Measurements from ENCODE around the gene GFAP.

- no peak for TF ChIP-seq ZBTB33 (IDR thresholded peaks at IDR 0.05; ENCODE audit: borderline replicate concordance, low read depth)
- no peak for TF ChIP-seq TAF1 (IDR thresholded peaks at IDR 0.05; ENCODE audit: borderline replicate concordance, low read depth, low read length)
- no peak for TF ChIP-seq RFX5 (IDR thresholded peaks at IDR 0.05; ENCODE audit: low read length)
- TF ChIP-seq CTCF (IDR thresholded peaks at IDR 0.05), result no peak
- no peak for TF ChIP-seq EP300 (IDR thresholded peaks at IDR 0.05; ENCODE audit: borderline replicate concordance in 1 of 2, low read depth in 1 of 2, low read length in 1 of 2)
- no peak for TF ChIP-seq CHD2 (IDR thresholded peaks at IDR 0.05; ENCODE audit: low read length, partially characterized antibody)
- TF ChIP-seq RAD21 (IDR thresholded peaks at IDR 0.05; ENCODE audit: low read length), result no peak
- TF ChIP-seq, protein P1, sequence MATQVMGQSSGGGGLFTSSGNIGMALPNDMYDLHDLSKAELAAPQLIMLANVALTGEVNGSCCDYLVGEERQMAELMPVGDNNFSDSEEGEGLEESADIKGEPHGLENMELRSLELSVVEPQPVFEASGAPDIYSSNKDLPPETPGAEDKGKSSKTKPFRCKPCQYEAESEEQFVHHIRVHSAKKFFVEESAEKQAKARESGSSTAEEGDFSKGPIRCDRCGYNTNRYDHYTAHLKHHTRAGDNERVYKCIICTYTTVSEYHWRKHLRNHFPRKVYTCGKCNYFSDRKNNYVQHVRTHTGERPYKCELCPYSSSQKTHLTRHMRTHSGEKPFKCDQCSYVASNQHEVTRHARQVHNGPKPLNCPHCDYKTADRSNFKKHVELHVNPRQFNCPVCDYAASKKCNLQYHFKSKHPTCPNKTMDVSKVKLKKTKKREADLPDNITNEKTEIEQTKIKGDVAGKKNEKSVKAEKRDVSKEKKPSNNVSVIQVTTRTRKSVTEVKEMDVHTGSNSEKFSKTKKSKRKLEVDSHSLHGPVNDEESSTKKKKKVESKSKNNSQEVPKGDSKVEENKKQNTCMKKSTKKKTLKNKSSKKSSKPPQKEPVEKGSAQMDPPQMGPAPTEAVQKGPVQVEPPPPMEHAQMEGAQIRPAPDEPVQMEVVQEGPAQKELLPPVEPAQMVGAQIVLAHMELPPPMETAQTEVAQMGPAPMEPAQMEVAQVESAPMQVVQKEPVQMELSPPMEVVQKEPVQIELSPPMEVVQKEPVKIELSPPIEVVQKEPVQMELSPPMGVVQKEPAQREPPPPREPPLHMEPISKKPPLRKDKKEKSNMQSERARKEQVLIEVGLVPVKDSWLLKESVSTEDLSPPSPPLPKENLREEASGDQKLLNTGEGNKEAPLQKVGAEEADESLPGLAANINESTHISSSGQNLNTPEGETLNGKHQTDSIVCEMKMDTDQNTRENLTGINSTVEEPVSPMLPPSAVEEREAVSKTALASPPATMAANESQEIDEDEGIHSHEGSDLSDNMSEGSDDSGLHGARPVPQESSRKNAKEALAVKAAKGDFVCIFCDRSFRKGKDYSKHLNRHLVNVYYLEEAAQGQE (IDR thresholded peaks at IDR 0.05; ENCODE audit: low read depth, low read length), result no peak
- TF ChIP-seq FOXJ3 (CRISPR knock-in tag; IDR thresholded peaks at IDR 0.05), result no peak
- TF ChIP-seq POLR2AphosphoS5 (IDR thresholded peaks at IDR 0.05; ENCODE audit: low read depth, low read length), result no peak
- TF ChIP-seq, protein P2, sequence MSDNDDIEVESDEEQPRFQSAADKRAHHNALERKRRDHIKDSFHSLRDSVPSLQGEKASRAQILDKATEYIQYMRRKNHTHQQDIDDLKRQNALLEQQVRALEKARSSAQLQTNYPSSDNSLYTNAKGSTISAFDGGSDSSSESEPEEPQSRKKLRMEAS (IDR thresholded peaks at IDR 0.05; ENCODE audit: low read depth), result no peak
- TF ChIP-seq EZH2phosphoT487 (IDR thresholded peaks at IDR 0.05; ENCODE audit: borderline replicate concordance, low read depth), result no peak
- TF ChIP-seq FOSL2 (IDR thresholded peaks at IDR 0.05; ENCODE audit: borderline replicate concordance, low read depth), result no peak
These were observed 35.9 kb downstream of the GFAP start for GRCh38 chr17:44879376-44879775.

Data from SK-N-SH (cell line).